Suprapubic skin (tissue), 4 donors: ENCODE results near the gene EPHB3.

ENCODE experiments used
- CTCF ChIP-seq, 2 donors: fragments of 200-600 bp in 1 of 2; fragments of 450-650 bp in 1 of 2; sonication (generic) in 1 of 2; IDR thresholded peaks; one replicate each; pipeline ENCODE4 v1.5.1; 2016 to 2019; ENCODE audit warnings: antibody characterized with exemption in 2 of 2, mild to moderate bottlenecking in 1 of 2, moderate library complexity in 1 of 2
- POLR2A ChIP-seq, 2 donors: fragments of 450-650 bp; IDR thresholded peaks; one replicate each; pipeline ENCODE4 v1.6.1; 2017; ENCODE audit warnings: antibody characterized with exemption in 2 of 2, mild to moderate bottlenecking in 2 of 2, moderate library complexity in 2 of 2
- POLR2AphosphoS5 ChIP-seq, 3 donors: sonication (generic); formaldehyde crosslinking; IDR thresholded peaks; one replicate each; pipeline ENCODE4 v1.6.1; 2017; ENCODE audit warnings: antibody characterized with exemption in 3 of 3

- TF ChIP-seq CTCF (IDR thresholded peaks at IDR 0.05) (no peak), POLR2A (IDR thresholded peaks at IDR 0.05) (no peak), POLR2AphosphoS5 (IDR thresholded peaks at IDR 0.05) (no peak)
These were observed 37.6 kb downstream of the EPHB3 start for GRCh38 chr3:184599143-184599542.
